ENCODE results near the gene CCDC124.

DNA sequence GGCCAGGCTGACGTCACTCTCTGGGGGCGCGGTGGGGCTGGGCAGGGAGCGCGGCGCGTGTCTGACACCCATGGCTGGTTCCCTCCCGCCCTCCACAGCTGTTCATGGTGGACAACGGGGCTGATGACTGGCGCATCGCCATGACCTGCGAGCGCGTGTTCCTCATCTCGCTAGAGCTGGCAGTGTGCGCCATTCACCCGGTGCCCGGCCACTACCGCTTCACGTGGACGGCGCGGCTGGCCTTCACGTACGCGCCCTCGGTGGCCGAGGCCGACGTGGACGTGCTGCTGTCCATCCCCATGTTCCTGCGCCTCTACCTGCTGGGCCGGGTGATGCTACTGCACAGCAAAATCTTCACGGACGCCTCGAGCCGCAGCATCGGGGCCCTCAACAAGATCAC lies 48.8 kb downstream of the CCDC124 start:
- TF ChIP-seq CTCF (conservative IDR thresholded peaks at IDR 0.05; ENCODE audit: low read depth, low read length) (no peak), POLR2A (IDR thresholded peaks at IDR 0.05; ENCODE audit: low read depth, low read length) (no peak), CEBPB (IDR thresholded peaks at IDR 0.05; ENCODE audit: low read depth, low read length) (no peak), MAFK (IDR thresholded peaks at IDR 0.05; ENCODE audit: low read depth, low read length) (no peak), MXI1 (IDR thresholded peaks at IDR 0.05; ENCODE audit: borderline replicate concordance, low read depth, low read length) (no peak), ELK1 (IDR thresholded peaks at IDR 0.05; ENCODE audit: borderline replicate concordance, low read depth, low read length) (no peak), RAD21 (IDR thresholded peaks at IDR 0.05; ENCODE audit: low read length) (no peak), CHD1 (IDR thresholded peaks at IDR 0.05; ENCODE audit: low read depth, low read length) (no peak), SMC3 (IDR thresholded peaks at IDR 0.05; ENCODE audit: low read depth, low read length) (no peak), BHLHE40 (IDR thresholded peaks at IDR 0.05; ENCODE audit: low read depth, low read length) (no peak)

All from IMR-90 (cell line).